Osteoblast (primary cell): ENCODE data around the gene GRB10. TPM values are rescaled to one million over a fixed set of nuclear protein-coding genes. Genes with fewer than 3 reads are reported as not detected.
"Not testable (repeated sequence)": the region's sequence is repeated elsewhere in the genome, so short reads cannot be mapped to it uniquely, and the experiment has no call there.

ENCODE experiments used
- DNase-seq: peaks from one replicate; pipeline ENCODE4 v3.0.0; 2011; ENCODE audit warnings: low spot score, mixed read lengths; ENCODE audit not compliant: insufficient read length; ENCODE audit errors: missing footprints
- H2AFZ ChIP-seq: 2 replicates; pipeline ENCODE4 v1.6.0; 2011; ENCODE audit warnings: mild to moderate bottlenecking, low read length
- H3K27ac ChIP-seq: 2 replicates; pipeline ENCODE4 v1.5.1; 2011; ENCODE audit warnings: mild to moderate bottlenecking, low read depth, low read length, moderate library complexity
- H3K27me3 ChIP-seq: 2 replicates; pipeline ENCODE4 v1.6.0; 2012; ENCODE audit warnings: mild to moderate bottlenecking, control low read depth, inconsistent platforms, low read length, moderate library complexity; ENCODE audit not compliant: insufficient read depth
- H3K36me3 ChIP-seq: 2 replicates; pipeline ENCODE4 v1.5.1; 2011; ENCODE audit warnings: mild to moderate bottlenecking, low read length, control low read depth, moderate library complexity; ENCODE audit not compliant: insufficient read depth
- H3K4me1 ChIP-seq: 2 replicates; pipeline ENCODE4 v1.5.1; 2011; ENCODE audit warnings: mild to moderate bottlenecking, low read length, control low read depth, moderate library complexity; ENCODE audit not compliant: insufficient read depth
- H3K4me2 ChIP-seq: 2 replicates; pipeline ENCODE4 v1.6.0; 2011; ENCODE audit warnings: mild to moderate bottlenecking, low read length; ENCODE audit not compliant: insufficient read depth
- H3K4me3 ChIP-seq: fragments of 200-600 bp; sonication (generic); 3 replicates; pipeline ENCODE4 v1.5.1; 2012; ENCODE audit warnings: mild to moderate bottlenecking, low read length, inconsistent platforms; ENCODE audit not compliant: insufficient read depth
- H3K79me2 ChIP-seq: 2 replicates; pipeline ENCODE4 v1.6.0; 2012; ENCODE audit warnings: mild to moderate bottlenecking, low read length, control low read depth, inconsistent platforms; ENCODE audit not compliant: insufficient read depth
- H3K9me3 ChIP-seq: 2 replicates; pipeline ENCODE4 v1.5.1; 2011; ENCODE audit warnings: low read depth, low read length, control low read depth
- H4K20me1 ChIP-seq: 2 replicates; pipeline ENCODE4 v1.6.0; 2012; ENCODE audit warnings: mild to moderate bottlenecking, low read length, control low read depth; ENCODE audit not compliant: insufficient read depth
- CTCF ChIP-seq: IDR thresholded peaks from 2 replicates; pipeline ENCODE4 v1.5.1; 2011; ENCODE audit warnings: mild to moderate bottlenecking, low read depth, low read length, moderate library complexity; ENCODE audit errors: extremely low read depth
- total RNA-seq: library from RNA; depleted of rRNA; stranded (reverse); fragments of >200 nt; gene quantifications from 2 replicates; pipeline ENCODE4 v1.2.3, GENCODE V29; 2012

GRB10 gene
- total RNA-seq, 1 donor, result 62.6 TPM

GRCh38 chr7:50580057-50580456 lies 202.6 kb downstream of the GRB10 start:
- no peak for DNase-seq
- Histone ChIP-seq H2AFZ (no peak overlapping the region), H4K20me1 (no peaks in the 10 kb centered on the region), H3K9me3 (no peaks in the 10 kb centered on the region), H3K27me3 (no peaks in the 10 kb centered on the region), H3K79me2 (no peaks in the 10 kb centered on the region), H3K4me1 (no peaks in the 10 kb centered on the region), H3K4me2 (no peak overlapping the region), H3K36me3 (no peaks in the 10 kb centered on the region), H3K4me3 (no peak overlapping the region), H3K27ac (no peak overlapping the region)
- no peak for TF ChIP-seq CTCF

- not testable (repeated sequence) for H3K4me1 ChIP-seq, H3K79me2 ChIP-seq, H3K4me3 ChIP-seq, H3K36me3 ChIP-seq, DNase-seq, H3K4me2 ChIP-seq, H3K9me3 ChIP-seq, H2AFZ ChIP-seq, H4K20me1 ChIP-seq, H3K27me3 ChIP-seq, H3K27ac ChIP-seq
These were observed 204.6 kb downstream of the GRB10 start for GRCh38 chr7:50578105-50578504.

- no peaks in the 10 kb centered on the region for H4K20me1 ChIP-seq
- H3K27ac ChIP-seq, result no peak overlapping the region
- H3K36me3 ChIP-seq, result no peaks in the 10 kb centered on the region
- H3K27me3 ChIP-seq, result no peaks in the 10 kb centered on the region
- H3K9me3 ChIP-seq, result no peaks in the 10 kb centered on the region
- DNase-seq, result no peak
- no peak overlapping the region for H3K4me2 ChIP-seq
- TF ChIP-seq CTCF, result no peak
- H3K4me3 ChIP-seq, result no peak overlapping the region
- no peak overlapping the region for H2AFZ ChIP-seq
- H3K79me2 ChIP-seq, result no peaks in the 10 kb centered on the region
- H3K4me1 ChIP-seq, result no peaks in the 10 kb centered on the region
These were observed 205.1 kb downstream of the GRB10 start for GRCh38 chr7:50577569-50577968.

- H3K27me3 ChIP-seq, H3K4me1 ChIP-seq, H3K4me3 ChIP-seq, DNase-seq, H3K79me2 ChIP-seq, H3K36me3 ChIP-seq, H3K27ac ChIP-seq, H4K20me1 ChIP-seq, H2AFZ ChIP-seq, H3K9me3 ChIP-seq, H3K4me2 ChIP-seq: not testable (repeated sequence)
These were observed 206.3 kb downstream of the GRB10 start for GRCh38 chr7:50576388-50576787.

- H3K36me3 ChIP-seq, result no peaks in the 10 kb centered on the region
- H3K4me2 ChIP-seq, result no peak overlapping the region
- H3K4me1 ChIP-seq, result no peaks in the 10 kb centered on the region
- TF ChIP-seq CTCF, result no peak
- no peaks in the 10 kb centered on the region for H3K9me3 ChIP-seq
- H3K79me2 ChIP-seq, result no peaks in the 10 kb centered on the region
- no peak overlapping the region for H3K27ac ChIP-seq
- no peak for DNase-seq
- H4K20me1 ChIP-seq, result no peaks in the 10 kb centered on the region
- H2AFZ ChIP-seq, result no peak overlapping the region
- H3K27me3 ChIP-seq, result peaks cover 14% of the 10 kb centered on the region
- H3K4me3 ChIP-seq, result no peak overlapping the region
These were observed 214.9 kb downstream of the GRB10 start for GRCh38 chr7:50567715-50568261.
